GM19395 (cell line): ENCODE measurements around the gene FAXDC2.

Experiments
- ATAC-seq: cut with Tn5 transposase; IDR thresholded peaks from one replicate; pipeline ENCODE4 v1.9.1; 2021; ENCODE audit warnings: mild to moderate bottlenecking, moderate library complexity; ENCODE audit not compliant: unreplicated experiment

The FAXDC2 gene

DNA sequence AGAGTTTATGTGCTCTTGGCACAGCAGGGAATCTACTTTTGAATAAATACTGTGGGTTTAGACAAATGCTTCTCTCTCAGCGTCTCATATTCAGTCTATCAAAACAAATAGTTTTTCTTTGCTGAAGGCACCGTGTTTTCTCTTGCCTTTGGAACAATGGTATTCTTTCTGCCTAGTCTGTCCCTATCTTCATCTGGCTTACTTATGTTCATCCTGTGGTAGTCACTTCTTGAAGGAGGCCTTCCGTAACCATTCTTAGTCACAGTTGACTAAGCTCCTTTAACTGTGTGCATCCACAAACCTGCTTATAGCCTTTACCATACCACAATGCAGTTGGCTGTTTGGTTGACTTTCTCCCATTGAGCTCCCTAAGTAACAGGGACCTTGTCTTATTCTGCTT lies 49.3 kb downstream of the FAXDC2 start:
- no peak for ATAC-seq

DNA sequence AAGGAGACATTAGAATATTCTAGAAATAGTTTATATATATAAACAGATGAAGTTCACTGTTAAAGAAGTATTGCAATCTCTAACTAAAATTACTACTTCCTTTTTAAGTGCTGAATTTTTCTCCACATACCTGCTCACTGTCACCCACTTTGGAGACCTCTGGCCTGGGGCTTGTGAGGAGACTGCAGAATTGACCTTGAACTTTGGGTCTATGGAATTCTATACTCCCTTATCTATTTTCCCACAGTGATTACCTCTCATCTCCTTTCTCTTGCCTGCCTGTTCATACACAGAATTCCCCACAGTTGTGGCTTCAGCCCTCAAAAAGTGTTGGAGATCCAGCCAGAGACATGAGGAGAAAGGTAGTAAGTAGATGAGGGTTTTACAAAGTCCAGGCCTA lies 49.8 kb downstream of the FAXDC2 start:
- no peak for ATAC-seq

DNA sequence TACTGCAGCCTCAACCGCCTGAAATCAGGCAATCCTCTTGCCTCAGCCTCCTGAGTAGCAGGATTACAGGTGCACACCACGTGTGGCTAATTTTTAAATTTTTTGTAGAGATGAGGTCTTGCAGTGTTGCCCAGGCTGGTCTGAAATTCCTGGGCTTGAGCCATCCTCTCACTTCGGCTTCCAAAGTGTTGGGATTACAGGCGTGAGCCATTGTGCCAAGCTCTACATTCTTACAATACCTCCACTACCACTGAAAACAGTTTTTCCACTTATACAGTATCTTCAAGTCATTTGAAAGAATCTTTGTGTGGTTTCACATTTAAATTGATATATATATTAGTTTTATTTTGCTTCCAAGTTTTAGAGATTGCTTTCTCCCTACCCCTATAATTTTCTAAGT lies 52.6 kb downstream of the FAXDC2 start:
- no peak for ATAC-seq

DNA sequence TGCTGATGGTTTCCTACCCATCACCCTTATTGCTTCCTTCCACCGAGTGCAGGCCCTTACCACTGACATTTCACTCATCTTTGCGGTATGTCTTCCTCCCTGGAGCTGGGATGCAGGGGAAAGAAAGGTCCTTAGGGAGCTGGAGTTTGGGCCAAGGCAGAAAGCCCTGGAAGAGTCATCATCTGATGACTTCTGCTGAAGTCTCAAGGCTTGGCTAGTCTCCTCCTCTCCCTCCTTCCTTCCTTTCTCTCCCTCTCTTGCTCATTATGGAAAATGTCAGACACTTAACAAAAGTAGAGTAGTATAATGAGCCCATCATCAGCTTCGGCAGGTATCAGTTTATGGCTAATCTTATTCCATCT lies 55.2 kb downstream of the FAXDC2 start:
- ATAC-seq: no peak

DNA sequence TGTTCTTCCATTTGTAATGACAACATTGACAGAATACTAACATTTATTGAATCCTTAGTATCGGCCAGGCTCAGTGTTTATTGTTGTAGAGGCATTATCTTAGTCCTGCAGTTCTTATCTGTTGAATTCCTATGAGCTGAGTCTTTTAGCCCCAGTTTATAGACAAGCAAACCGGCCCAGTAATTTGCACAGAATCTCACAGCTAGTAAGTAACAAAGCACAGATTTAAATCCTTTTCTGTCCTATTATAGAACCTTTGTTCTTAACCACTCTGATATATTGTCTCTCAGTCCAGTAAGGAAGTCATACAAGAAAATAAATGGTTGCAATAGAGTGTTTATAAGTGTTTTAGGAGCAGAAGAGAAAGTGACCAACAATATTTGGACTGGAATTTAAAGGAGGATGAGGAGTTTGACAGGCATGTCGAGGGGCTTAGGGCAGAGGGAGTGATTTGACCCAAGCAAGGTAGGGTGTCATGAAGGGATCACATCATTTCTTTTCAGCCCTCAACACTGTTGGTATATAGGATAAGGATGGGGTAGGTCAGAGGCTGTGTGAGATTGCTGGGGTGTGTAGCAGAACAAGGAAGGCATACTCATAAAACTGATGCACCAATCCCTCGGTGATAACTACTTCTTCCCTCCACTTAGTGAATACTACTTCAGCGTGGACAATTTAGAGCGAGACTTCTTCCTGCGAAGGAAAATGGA lies 55.7 kb downstream of the FAXDC2 start:
- no peak for ATAC-seq

DNA sequence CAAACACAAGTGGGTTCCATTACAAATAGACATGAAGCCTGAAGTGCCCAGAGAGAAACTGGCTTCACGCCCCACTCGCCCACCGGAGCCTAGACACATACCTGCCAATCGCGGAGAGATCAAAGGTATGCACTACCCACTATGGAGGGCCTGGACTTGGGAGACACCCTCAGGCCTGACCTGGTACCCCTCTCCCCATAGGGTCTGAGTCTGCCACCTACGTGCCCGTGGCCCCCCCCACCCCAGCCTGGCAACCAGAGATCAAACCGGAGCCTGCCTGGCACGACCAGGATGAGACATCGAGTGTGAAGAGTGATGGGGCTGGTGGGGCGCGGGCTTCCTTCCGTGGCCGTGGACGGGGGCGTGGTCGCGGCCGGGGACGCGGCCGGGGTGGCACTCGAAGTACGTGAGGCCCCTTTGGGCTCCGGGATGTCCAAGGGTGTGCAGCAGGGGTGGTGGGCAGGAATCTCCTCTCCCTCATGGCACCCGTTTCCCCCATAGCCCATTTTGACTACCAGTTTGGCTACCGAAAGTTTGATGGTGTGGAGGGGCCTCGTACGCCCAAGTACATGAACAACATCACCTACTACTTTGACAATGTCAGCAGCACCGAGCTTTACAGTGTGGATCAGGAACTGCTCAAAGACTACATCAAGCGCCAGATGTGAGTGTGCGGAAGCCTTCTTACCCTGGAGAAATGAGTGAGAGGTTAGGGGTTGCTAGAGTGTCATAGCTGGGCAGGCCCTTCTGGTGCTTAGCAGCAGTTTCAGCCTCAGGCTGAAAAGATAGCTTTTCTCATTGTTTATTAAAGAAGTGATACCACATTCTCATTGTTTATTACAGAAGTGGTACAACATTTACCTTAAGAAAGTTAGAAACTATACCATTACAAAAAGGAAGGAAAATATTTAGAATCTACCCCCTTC lies 56.5 kb downstream of the FAXDC2 start:
- no peak for ATAC-seq

DNA sequence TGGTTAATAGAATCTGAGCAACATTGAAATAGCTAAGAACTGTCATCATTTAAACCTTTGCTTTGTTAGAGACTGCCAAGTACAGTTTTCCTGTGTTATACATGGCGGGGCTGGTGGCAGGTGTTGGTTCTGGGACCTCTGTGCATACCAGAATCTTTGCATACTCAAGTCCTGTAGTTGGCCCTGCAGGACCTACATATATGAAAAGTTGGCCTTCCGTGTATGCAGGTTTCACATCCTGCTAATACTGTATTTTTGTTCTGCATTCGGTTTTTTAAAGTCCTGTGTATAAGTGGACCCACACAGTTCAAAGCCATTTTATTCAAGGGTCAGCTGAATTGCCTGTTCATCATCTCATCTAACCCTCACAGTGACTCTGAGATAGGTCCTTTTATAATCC lies 58.9 kb downstream of the FAXDC2 start:
- ATAC-seq: peak; percentile 89

DNA sequence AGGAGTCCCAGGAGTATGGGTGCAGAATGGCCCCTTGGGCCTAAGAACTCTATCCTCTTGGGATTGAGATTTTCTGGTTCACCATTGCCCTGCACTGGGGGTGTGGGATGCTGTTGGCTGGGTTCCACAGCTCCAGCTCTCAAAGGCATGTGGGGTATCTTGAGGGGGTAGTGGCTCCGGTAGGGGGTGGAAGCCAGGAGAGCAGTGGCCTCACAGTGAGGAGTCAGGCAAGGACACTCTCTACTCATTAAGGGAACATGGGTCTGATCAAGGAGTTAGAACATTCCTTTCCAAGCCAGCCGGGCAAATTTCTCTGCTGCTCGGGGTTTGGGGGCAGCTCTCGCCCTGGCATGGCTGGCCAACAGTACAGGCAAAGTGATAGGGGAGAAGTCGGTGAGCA lies 62.2 kb downstream of the FAXDC2 start:
- ATAC-seq: no peak

DNA sequence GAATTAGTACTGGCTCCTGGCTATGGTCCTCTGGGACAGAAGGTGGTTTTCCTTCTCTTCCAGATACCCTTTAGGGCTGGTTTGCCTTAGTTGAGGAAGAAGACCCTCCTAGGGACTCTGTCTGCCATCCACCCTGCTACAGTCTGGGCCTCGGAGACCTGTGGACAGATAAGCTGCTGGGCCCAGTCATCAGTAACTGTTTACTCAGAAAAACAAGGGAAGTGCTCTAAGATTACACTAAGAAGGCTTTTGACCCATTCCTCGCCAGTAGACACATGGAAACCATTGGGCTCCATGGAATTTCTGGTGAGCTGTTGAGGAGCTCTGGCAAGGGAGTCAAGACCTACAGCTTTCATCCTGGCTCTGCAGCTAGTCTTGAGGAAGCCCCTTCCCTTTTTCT lies 64.0 kb downstream of the FAXDC2 start:
- no peak for ATAC-seq

DNA sequence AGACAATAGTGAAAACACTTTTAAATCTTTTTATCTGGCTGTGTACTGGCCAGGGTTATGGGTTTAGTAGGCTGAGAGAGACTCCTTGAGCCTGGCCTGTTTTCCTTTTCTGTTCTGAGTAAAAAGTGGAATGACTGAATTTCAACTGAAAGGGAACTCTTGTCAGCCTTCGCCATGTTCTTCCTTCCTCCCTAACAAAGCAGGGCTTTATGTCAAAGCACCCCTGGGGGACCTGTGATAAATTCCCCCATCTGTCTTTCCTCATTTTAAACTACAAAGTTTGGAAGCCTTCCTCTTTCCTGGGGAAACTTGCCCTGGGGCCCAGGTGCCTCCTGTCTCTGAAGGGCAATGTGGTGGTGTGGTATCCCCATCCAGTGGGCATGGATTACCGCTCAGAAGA lies 65.5 kb downstream of the FAXDC2 start:
- no peak for ATAC-seq

DNA sequence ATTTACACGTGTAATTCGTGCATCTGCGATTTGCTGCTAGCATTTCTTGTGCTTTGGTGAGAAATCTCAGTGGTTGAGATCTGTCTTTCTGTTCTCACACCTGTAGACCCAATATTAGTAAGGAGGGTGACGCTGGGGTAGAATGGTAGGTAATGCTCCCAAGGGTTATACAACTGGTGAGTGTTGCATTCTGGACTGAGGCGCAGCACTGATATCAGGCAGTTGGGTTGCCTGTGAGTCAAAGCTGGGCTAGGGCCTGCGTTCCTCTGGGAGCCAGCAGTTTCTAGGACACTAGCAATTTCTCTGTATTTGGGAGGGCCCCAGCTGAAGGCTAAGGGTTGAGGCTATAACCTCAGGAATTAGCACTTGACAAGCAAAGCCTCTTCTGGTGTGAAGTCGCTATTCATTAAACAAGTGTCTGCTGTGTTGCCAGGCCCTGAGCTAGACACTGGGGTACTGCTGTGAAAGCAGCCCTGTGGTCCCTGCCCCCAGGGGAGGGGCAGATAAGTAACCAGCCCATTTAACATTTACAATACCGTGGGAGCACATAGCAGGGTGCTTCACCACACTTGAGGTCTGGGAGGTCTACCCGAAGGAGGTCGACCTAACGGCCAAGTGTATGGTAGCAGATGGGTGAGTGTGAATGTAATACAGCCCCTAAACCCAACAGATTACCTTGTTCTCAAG lies 66.5 kb downstream of the FAXDC2 start:
- peak; percentile 73 for ATAC-seq

DNA sequence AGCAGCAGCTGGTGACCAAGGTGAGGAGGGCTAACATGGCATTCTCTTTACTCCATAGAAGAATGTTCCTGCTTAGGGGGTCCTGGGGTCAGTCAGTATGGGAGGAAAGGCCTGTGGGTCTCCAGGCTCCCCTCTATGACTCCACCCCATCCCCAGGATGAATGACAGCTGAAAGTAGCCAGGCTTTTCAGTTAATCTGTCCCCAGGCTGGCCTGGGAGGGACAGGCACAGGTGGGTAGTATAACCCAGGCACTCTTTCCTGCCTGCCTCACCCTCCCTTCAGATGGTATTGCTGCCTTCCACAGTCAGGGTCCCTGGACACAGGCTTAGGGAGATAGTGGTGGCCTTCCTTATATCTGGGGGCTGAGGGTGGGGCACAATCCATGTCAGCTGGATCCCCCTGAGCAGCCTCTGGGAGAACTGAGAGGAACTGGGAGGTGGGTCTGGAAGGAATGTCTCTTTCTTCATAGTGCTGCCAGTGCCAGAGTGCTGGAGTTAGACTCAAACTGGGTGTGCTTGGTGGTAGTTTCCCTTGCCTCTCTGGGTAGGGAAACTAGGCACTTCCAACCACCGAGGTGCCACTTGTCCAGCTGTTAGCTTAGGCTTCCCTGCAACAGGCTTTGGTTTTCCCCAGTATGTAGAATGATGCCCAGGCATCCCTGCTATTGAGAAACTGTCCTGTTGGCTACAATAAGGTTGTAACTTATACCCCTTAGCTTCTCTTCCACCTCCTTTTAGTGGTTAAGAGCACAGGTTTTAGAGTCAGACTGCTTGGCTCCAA lies 67.4 kb downstream of the FAXDC2 start:
- peak; percentile 28 for ATAC-seq

DNA sequence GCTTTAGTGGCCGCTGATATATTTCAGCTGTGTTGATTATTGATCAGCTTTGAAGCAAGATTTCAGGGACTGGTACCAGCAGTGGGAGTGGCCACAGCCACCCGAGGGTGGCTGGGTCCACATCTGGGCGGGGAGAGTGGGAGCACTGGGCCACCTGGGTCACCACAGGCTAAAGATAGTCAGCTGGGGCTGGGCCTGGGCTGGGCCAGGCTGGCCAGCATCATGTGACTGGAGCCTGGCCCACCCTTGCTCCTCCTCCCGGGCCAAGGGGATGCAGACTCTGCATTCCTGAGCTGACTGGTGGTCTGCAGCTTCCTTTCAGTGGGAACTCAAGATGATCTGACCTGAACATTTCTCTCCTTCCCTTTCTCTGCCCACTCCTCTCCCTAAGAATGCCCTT lies 68.1 kb downstream of the FAXDC2 start:
- ATAC-seq: no peak

DNA sequence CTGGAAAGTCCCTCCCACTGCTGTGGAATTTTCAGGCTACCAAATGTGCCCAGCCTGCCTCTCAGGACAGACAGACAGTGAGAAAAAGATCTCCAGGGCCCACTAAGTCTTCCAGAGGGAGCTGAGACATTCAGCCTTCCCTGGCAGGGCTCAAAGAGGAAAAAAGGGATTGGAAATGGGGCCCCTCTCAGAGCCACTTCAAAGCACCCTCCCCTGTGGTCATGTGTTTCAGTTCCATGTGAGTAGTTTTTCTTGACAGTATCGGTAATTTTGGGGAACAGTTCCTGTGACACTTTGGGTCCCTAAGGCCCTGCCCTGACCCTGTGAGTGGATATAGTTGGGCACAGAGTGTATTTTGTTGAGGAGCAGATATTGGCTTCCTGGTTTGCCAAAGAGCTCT lies 70.3 kb downstream of the FAXDC2 start:
- ATAC-seq: no peak

DNA sequence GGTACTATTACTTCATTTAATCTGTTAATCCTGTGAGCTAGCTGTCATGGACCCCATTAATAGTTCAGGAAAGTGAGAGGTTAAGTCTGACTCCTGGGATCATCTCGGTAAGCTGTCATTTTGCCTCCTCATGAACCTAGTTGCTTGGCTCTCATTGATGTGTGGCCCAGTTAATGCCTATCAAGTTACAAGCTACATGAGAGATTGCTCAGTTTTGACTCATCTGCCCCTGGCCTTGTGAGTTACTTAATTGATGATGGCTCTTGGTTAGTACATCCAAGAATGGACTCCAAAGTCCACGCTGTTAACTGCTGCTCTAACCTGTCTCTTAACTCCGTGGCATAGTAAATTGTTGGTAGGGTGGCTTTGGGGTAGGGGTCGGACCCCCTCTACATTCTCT lies 71.3 kb downstream of the FAXDC2 start:
- no peak for ATAC-seq

DNA sequence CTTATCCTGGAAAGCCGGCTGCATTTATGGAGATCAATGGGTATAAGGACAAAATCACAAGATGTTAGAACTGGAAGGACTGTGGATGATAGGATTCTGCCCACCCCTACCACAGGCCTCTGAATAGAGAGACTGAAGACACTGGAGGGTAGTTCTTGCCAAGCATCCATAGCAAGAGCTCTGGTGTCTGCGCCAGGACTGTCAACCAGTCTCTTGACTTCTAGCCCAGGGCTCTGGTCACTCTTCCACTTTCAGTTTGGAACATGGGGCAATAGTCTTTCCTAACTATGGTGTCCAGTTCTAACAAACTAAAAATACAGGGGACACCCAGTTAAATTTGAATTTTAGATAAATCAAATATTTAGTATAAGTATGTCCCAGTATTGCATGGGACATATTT lies 71.9 kb downstream of the FAXDC2 start:
- no peak for ATAC-seq

DNA sequence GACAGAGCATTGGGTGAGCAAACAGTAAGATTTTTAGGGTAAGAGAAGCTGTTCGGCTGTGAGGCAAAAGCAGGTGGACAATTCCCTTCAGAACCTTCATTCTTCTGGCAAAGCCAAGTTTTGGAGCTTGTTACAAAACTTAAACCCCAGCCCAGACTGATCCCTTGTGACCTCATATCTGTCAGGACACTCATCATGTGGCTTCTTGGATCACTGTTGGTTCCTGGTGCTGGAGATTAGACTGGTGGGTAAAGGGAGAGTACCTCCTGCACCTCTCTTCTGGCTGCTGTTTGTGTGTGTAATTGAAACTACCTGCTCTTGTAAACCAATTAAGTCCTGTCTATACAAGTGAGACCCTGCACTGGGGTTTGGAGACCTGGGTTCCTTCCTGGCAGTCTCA lies 74.2 kb downstream of the FAXDC2 start:
- ATAC-seq: no peak

DNA sequence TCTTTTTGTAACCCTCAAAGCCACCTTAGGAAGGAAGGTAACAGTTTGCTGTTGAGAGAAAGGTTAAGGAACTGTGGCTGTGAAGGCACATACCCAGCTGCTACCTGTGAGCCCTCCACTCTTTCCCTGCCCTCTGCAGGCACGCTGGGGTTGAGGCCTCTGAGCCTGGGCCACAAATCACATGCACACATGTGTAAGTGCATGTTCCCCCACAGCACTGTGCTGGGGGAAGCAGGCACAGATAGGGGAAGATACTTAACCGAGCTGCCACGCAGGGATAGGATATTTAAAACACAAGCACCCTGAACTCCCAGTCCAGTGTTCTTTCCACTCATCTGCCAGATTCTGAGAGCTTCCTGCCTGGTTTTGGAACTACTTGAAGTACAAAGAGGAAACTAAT lies 77.1 kb downstream of the FAXDC2 start:
- ATAC-seq: no peak

DNA sequence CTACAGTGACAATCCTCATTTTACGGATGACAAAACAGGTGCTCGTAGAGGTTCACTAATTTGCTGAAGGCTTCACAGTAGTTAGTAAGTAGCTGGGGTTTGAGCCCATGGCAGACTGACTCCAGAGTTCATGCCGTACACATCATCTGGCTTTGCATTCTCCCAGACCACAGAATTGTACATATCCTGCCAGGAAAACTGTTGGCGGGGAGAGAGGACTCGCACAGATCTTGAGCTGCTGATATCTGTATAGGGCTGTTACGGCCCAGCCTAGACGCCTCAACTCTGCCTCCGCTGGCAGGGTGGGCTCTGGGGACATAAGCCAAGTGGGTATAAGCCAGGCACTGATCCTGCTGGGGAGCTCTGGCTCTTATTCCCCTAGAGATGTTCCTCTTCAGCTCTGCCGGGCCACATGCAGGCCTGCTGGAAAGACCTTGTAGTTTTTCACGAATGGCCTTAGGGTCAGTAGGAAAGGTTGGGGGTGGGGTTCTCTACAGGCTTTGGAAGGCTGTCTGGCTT lies 79.0 kb downstream of the FAXDC2 start:
- no peak for ATAC-seq

DNA sequence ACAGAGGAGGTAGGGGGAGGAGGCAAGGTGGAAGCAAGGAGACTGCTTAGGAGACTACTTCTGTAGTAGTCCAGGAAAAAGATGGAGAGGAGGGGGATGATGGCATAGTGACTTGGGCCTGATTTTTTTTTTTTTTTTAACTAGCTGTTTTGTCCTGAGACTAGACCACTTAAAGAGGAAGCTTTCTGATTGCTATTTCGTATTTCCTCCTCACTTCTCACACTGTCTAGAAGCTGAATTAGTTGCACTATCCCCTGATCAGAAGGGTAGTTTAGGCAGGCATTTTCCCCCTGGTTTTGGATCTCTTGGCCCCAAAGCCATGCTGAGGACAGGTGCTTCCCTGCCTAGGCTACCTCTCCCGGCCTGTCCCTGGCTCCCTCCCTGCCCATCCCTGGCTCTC lies 80.3 kb downstream of the FAXDC2 start:
- ATAC-seq: peak; percentile 49
